Tibial nerve (tissue), 4 donors: ENCODE results near the gene NDST1.

ENCODE experiments used
- EP300 ChIP-seq, 2 donors: sonication (generic); formaldehyde crosslinking; IDR thresholded peaks; one replicate each; pipeline ENCODE4 v1.6.1; 2017; ENCODE audit warnings: antibody characterized with exemption in 2 of 2, mild to moderate bottlenecking in 1 of 2
- POLR2A ChIP-seq, 2 donors: fragments of 450-650 bp; IDR thresholded peaks; one replicate each; pipeline ENCODE4 v1.6.1; 2017; ENCODE audit warnings: antibody characterized with exemption in 2 of 2, mild to moderate bottlenecking in 2 of 2, moderate library complexity in 2 of 2
- TF ChIP-seq, protein P1 (sequence below), 5 experiments: fragments of 200-600 bp in 3 of 5; fragments of 450-650 bp in 2 of 5; sonication (generic) in 3 of 5; IDR thresholded peaks; one replicate each; pipeline ENCODE4 v1.5.1; 2016 to 2019; ENCODE audit warnings: antibody characterized with exemption in 5 of 5, mild to moderate bottlenecking in 3 of 5, moderate library complexity in 2 of 5

- TF ChIP-seq, protein P1, sequence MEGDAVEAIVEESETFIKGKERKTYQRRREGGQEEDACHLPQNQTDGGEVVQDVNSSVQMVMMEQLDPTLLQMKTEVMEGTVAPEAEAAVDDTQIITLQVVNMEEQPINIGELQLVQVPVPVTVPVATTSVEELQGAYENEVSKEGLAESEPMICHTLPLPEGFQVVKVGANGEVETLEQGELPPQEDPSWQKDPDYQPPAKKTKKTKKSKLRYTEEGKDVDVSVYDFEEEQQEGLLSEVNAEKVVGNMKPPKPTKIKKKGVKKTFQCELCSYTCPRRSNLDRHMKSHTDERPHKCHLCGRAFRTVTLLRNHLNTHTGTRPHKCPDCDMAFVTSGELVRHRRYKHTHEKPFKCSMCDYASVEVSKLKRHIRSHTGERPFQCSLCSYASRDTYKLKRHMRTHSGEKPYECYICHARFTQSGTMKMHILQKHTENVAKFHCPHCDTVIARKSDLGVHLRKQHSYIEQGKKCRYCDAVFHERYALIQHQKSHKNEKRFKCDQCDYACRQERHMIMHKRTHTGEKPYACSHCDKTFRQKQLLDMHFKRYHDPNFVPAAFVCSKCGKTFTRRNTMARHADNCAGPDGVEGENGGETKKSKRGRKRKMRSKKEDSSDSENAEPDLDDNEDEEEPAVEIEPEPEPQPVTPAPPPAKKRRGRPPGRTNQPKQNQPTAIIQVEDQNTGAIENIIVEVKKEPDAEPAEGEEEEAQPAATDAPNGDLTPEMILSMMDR (IDR thresholded peaks at IDR 0.05): no peak
- TF ChIP-seq POLR2A (IDR thresholded peaks at IDR 0.05) (no peak), EP300 (IDR thresholded peaks at IDR 0.05) (no peak)
Measured at GRCh38 chr5:150507474-150508276, at the start of gene NDST1.
